Cardiac fibroblast (primary cell): ENCODE measurements around the gene GUCY1A1.

Source experiments
- DNase-seq, 2 donors: peaks; one replicate each; pipeline versions ENCODE4 v3.0.0 to v3.0.0-alpha.2; 2010; ENCODE audit warnings: low read depth in 2 of 2
- H3K4me3 ChIP-seq, 2 donors: replicated peaks in 1 of 2; 1 replicate in 1 of 2; 2 replicates in 1 of 2; pipeline ENCODE4 v1.5.1; 2011; ENCODE audit warnings: low read depth in 2 of 2, low read length in 2 of 2, mild to moderate bottlenecking in 2 of 2, moderate library complexity in 1 of 2
- CTCF ChIP-seq: IDR thresholded peaks from one replicate; pipeline ENCODE4 v1.5.1; 2011; ENCODE audit warnings: low read depth, mild to moderate bottlenecking, low read length, inconsistent platforms

The GUCY1A1 gene

GRCh38 chr4:155701827-155702226 is 35.2 kb downstream of the GUCY1A1 start:
- TF ChIP-seq CTCF: no peak
- H3K4me3 ChIP-seq: no peak overlapping the region
- no peak for DNase-seq

GRCh38 chr4:155703486-155704247 is 37.0 kb downstream of the GUCY1A1 start:
- no peak for TF ChIP-seq CTCF
- peak in 1 of 2 donors; percentile 11 for DNase-seq
- no peak overlapping the region for H3K4me3 ChIP-seq

- H3K4me3 ChIP-seq: no peak overlapping the region
- DNase-seq: no peak
- TF ChIP-seq CTCF: no peak
Observed at GRCh38 chr4:155704841-155705404, 38.3 kb downstream of the GUCY1A1 start.

- no peak for TF ChIP-seq CTCF
- DNase-seq: peak; percentile 4 to 60
- H3K4me3 ChIP-seq: no peak overlapping the region
Observed at GRCh38 chr4:155705664-155706063, 39.0 kb downstream of the GUCY1A1 start.

GRCh38 chr4:155706147-155706546 is 39.5 kb downstream of the GUCY1A1 start:
- TF ChIP-seq CTCF: no peak
- no peak for DNase-seq
- no peak overlapping the region for H3K4me3 ChIP-seq

GRCh38 chr4:155707251-155707650 is 40.6 kb downstream of the GUCY1A1 start:
- no peak for DNase-seq
- no peak for TF ChIP-seq CTCF
- H3K4me3 ChIP-seq: no peak overlapping the region

- DNase-seq: no peak
- no peak overlapping the region for H3K4me3 ChIP-seq
- TF ChIP-seq CTCF: no peak
Observed at GRCh38 chr4:155708782-155709181, 42.1 kb downstream of the GUCY1A1 start.
